HEK293T (cell line): Measurements from ENCODE around the gene GPR52.

Experiments
- FOXM1 ChIP-seq: fragments of 450-650 bp; IDR thresholded peaks from 2 replicates; pipeline ENCODE4 v1.6.1; 2017; ENCODE audit warnings: mild to moderate bottlenecking, borderline replicate concordance
- NFRKB ChIP-seq: fragments of 450-650 bp; IDR thresholded peaks from 2 replicates; pipeline ENCODE4 v1.6.1; 2016; ENCODE audit warnings: mild to moderate bottlenecking, moderate library complexity
- SP1 ChIP-seq: fragments of 450-650 bp; IDR thresholded peaks from 2 replicates; pipeline ENCODE4 v1.6.1; 2017

DNA sequence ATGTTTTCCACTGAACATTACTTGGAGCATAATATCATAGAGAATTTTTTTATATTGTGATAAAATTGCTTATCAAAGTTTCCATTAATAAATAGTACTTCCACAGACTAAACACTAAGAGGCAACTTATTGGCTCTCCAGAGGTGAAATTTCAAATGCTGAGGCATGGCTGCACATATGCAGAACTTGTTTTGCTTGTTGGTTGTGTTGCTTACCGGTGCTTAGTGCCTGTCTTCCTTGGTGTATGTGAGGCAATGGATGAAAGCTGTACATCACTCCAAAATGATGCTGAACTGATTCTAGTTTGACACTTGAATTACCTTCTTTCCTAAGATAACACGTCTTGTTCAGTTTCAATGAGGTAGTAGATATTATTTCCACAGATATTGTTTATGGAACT is 29.8 kb upstream of the GPR52 start:
- TF ChIP-seq SP1 (no peak), FOXM1 (no peak), NFRKB (no peak)
